ENCODE measurements around the gene CHPF. TPM values are rescaled to one million over a fixed set of nuclear protein-coding genes. Genes with fewer than 3 reads are reported as not detected.

CHPF gene
- total RNA-seq, 1 experiment from 2014 or later: 26.4 TPM

- peak within 1 kb of the TSS; percentile 75 for H3K4me3 ChIP-seq (ENCODE audit: low read depth, low read length)
- BruUV-seq (replicated peaks): no TSS peak
- no peaks in the 10 kb centered on the region for H3K27me3 Mint-ChIP-seq (ENCODE audit: insufficient read depth, unreplicated experiment)
Observed at GRCh38 chr2:219571311-219572236, 28.0 kb upstream of the CHPF start, which contains the start of gene OBSL1. Gene OBSL1, minus strand, starts transcription at chr2:219571539. Its CDS starts 307 bp downstream, at chr2:219571232.

GRCh38 chr2:219570924-219571310, 27.3 kb upstream of the CHPF start:
- POLR2A ChIA-PET: interaction anchor here (0.6 to 1.6 kb wide), 6 partner anchors 10 to 364 kb away, joined by 3 to 12 read pairs (median 4); partner anchors contain the start of genes CHPF, STK11IP, TMEM198 and ZFAND2B
- no TSS peak for BruUV-seq (replicated peaks)
- Mint-ChIP-seq H3K27me3 (ENCODE audit: insufficient read depth, unreplicated experiment) (no peaks in the 10 kb centered on the region), H3K27ac (ENCODE audit: unreplicated experiment) (peak overlapping the region; percentile 42), H3K36me3 (ENCODE audit: insufficient read depth, unreplicated experiment) (peaks cover 5% of the 10 kb centered on the region), H3K4me3 (ENCODE audit: unreplicated experiment) (peak overlapping the region; percentile 62), H3K4me1 (ENCODE audit: low read depth, unreplicated experiment) (peaks cover 10% of the 10 kb centered on the region), H3K9me3 (ENCODE audit: unreplicated experiment) (no peaks in the 10 kb centered on the region)
- intact Hi-C loops (cut with micrococcal nuclease; ENCODE audit: unreplicated experiment): loop anchor here (1.0 kb wide), 2 partner anchors 9 to 26 kb away; partner anchors contain the start of gene STK11IP
- Histone ChIP-seq H3K36me3 (ENCODE audit: control insufficient read depth, insufficient read depth, low read length) (no peaks in the 10 kb centered on the region), H3K4me3 (ENCODE audit: low read depth, low read length) (peak overlapping the region; percentile 75), H3K9me3 (no peaks in the 10 kb centered on the region), H3K27me3 (replicated peaks; ENCODE audit: control insufficient read depth, insufficient read depth, low read length) (no peaks in the 10 kb centered on the region), H3K4me1 (peaks cover 20% of the 10 kb centered on the region)
- CTCF ChIA-PET: interaction anchor here (1.2 to 1.4 kb wide), 4 partner anchors 10 to 75 kb away, joined by 3 to 19 read pairs (median 4); partner anchors contain the start of gene STK11IP
- no peak for TF ChIP-seq CTCF (IDR thresholded peaks at IDR 0.05; ENCODE audit: insufficient read depth in 1 of 2, low read depth in 1 of 2, low read length in 1 of 2, severe bottlenecking in 1 of 2, unreplicated experiment in 1 of 2)
- peak in 1 of 2 experiments; percentile 21 for DNase-seq

More at GRCh38 chr2:219571311-219572236, 28.0 kb upstream of the CHPF start, which contains the start of gene OBSL1:
- Mint-ChIP-seq H3K27ac (ENCODE audit: unreplicated experiment) (peak within 1 kb of the TSS; percentile 42), H3K4me3 (ENCODE audit: unreplicated experiment) (peak within 1 kb of the TSS; percentile 62), H3K4me1 (ENCODE audit: low read depth, unreplicated experiment) (peaks cover 17% of the 10 kb centered on the region), H3K36me3 (ENCODE audit: insufficient read depth, unreplicated experiment) (peaks cover 5% of the 10 kb centered on the region), H3K9me3 (ENCODE audit: unreplicated experiment) (no peaks in the 10 kb centered on the region)
- no peaks in the 10 kb centered on the region for H3K9me3 ChIP-seq
- H3K27me3 ChIP-seq (replicated peaks; ENCODE audit: control insufficient read depth, insufficient read depth, low read length): no peaks in the 10 kb centered on the region
- POLR2A ChIA-PET: interaction anchor here (0.8 to 1.6 kb wide), 5 partner anchors 11 to 71 kb away, joined by 3 to 12 read pairs (median 4); partner anchors contain the start of genes CHPF, STK11IP and TMEM198
- peaks cover 22% of the 10 kb centered on the region for H3K4me1 ChIP-seq
- intact Hi-C loops (cut with micrococcal nuclease; ENCODE audit: unreplicated experiment): loop anchor here (1.0 to 2.0 kb wide), 3 partner anchors 9 to 29 kb away; partner anchors contain the start of genes CHPF and STK11IP
- TF ChIP-seq CTCF (IDR thresholded peaks at IDR 0.05; ENCODE audit: insufficient read depth in 1 of 2, low read depth in 1 of 2, low read length in 1 of 2, severe bottlenecking in 1 of 2, unreplicated experiment in 1 of 2): no peak
- peak; percentile 90 to 92 for DNase-seq
- CTCF ChIA-PET: interaction anchor here (0.6 to 1.4 kb wide), 5 partner anchors 11 to 1575 kb away, joined by 3 to 19 read pairs (median 3); partner anchors contain the start of gene STK11IP
- H3K36me3 ChIP-seq (ENCODE audit: control insufficient read depth, insufficient read depth, low read length): no peaks in the 10 kb centered on the region

Data from Caco-2 (cell line).